GM12875 (cell line): ENCODE measurements around the gene UBR4.

Source experiments
- H3K4me3 ChIP-seq: one replicate; pipeline ENCODE4 v1.5.1; 2011; ENCODE audit warnings: low read depth, low read length, control low read depth
- CTCF ChIP-seq: IDR thresholded peaks from 2 replicates; pipeline ENCODE4 v1.5.1; 2011; ENCODE audit warnings: low read depth, mild to moderate bottlenecking, control low read depth, inconsistent platforms, low read length, moderate library complexity, borderline replicate concordance; ENCODE audit not compliant: insufficient read depth

Gene UBR4

GRCh38 chr1:19080721-19081120, 129.3 kb downstream of the UBR4 start:
- H3K4me3 ChIP-seq = no peak overlapping the region
- no peak for TF ChIP-seq CTCF

DNA sequence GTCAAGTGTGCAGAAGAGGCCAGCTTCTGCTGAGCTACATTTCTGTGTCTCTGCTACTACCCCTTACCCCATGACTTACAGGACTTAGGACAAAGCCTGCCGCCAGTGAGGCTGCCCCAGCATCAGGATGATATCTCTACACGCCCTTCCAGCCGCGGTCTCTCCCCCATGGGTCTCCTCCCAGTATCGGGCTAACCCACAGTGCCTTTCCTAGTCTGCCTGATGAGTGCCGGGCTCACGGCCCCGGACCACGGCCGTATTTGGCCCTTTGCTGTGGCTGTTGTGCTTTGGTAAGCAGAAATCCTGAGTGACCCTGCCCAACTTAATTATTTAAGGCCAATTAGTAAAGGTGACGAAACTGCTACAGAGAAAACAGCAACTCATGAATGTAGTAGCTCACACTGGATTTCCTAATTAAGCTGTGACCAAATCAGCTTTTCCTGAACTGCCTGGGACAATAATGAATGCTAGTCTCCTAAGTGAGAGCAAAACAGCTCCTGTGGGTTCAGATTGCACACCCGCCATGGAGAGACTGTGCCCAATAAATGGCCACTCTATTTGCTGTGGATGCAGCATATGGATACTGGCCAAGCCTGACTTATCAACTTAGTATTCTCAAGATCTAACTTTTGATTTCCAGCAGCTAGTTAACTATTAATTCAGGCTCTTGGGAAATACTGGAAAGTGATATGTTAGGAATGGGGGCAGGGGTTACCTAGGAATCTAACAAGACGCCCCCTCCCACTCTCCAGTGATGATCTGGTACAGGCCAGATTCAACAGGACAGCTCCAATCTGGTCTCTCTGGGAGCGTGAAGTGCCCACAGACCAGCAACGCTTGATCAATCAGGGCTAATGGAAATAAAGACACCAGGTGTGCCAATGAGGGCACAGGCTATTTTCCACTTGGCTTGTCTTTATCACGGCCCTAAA, 130.3 kb downstream of the UBR4 start:
- no peak overlapping the region for H3K4me3 ChIP-seq
- TF ChIP-seq CTCF = no peak

DNA sequence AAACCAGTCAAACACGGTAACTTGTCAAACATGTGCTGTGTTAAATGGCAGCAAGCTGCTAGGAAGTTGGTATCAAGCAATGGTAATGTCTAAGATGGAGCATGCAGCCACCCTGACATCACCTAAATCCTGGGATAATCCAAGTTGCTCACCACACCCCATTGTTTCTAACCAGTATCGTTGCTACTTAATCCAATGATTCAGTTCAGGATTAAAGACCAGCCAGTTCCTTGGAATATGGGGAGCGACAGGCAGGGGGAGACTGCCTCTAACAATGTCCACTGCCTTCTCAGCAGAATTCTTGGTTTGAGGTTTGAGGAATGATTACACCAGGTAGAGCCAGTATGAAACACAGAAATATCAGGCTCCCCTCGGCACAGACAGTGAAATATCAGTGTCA, 131.5 kb downstream of the UBR4 start:
- H3K4me3 ChIP-seq = no peak overlapping the region
- no peak for TF ChIP-seq CTCF

DNA sequence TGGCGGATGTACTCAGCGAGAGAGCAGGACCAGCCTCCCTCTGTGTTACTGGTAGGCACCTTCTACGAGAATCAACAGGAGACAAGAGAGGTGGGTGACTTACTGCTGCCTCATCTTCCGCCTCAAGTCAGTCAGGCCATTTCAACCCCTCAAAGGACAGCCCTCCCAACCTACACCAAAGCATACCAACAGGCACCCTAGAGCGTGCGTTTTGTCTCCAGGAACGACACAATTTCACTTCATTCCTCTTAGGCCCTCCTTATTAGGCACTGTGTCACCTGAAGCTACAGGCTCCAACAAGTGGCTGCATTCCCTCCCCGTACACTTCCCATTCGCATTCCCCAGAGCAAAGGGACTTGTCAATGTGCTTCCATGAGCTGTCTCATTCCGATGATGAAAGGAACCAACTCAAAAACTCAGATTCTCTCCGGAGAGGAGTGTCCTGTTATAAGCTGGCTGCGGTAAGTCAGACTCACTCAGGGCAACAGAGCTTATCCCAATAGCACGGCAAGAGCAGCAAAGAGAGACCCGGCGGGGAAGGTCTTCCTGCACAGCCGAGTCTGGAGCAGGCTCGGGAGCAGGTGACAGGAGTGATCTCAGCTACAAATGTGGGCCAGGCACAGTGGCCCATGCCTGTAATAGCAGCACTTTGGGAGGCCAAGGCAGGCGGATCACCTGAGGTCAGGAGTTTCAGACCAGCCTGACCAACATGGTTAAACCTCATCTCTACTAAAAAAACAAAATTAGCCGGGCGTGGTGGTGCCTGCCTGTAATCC, 133.0 kb downstream of the UBR4 start:
- no peak overlapping the region for H3K4me3 ChIP-seq
- no peak for TF ChIP-seq CTCF

- no peak for TF ChIP-seq CTCF
- H3K4me3 ChIP-seq = no peak overlapping the region
These were observed 135.0 kb downstream of the UBR4 start for GRCh38 chr1:19074902-19075721.

- H3K4me3 ChIP-seq = no peak overlapping the region
- no peak for TF ChIP-seq CTCF
These were observed 135.6 kb downstream of the UBR4 start for GRCh38 chr1:19074361-19074901.
